Fibroblast of lung (primary cell): ENCODE results near the gene ZBTB8A. TPM values are rescaled to one million over a fixed set of nuclear protein-coding genes. Genes with fewer than 3 reads are reported as not detected.

Source experiments
- DNase-seq, 2 donors: peaks; one replicate each; pipeline versions ENCODE4 v3.0.0 to v3.0.0-alpha.2; 2010; ENCODE audit warnings: low read depth in 2 of 2
- H2AFZ ChIP-seq: 2 replicates; pipeline ENCODE4 v1.5.1; 2012; ENCODE audit warnings: low read length, control low read depth, inconsistent platforms
- H3K27ac ChIP-seq: 2 replicates; pipeline ENCODE4 v1.5.1; 2011; ENCODE audit warnings: low read length, control low read depth; ENCODE audit not compliant: insufficient read depth
- H3K27me3 ChIP-seq: 2 replicates; pipeline ENCODE4 v1.5.1; 2011; ENCODE audit warnings: mild to moderate bottlenecking, low read length; ENCODE audit not compliant: control insufficient read depth, insufficient read depth
- H3K36me3 ChIP-seq: 2 replicates; pipeline ENCODE4 v1.5.1; 2011; ENCODE audit warnings: low read length; ENCODE audit not compliant: control insufficient read depth, insufficient read depth
- H3K4me1 ChIP-seq: 2 replicates; pipeline ENCODE4 v1.5.1; 2011; ENCODE audit warnings: low read length; ENCODE audit not compliant: control insufficient read depth, insufficient read depth; ENCODE audit errors: extremely low read depth
- H3K4me2 ChIP-seq: 2 replicates; pipeline ENCODE4 v1.5.1; 2011; ENCODE audit warnings: low read length, control low read depth; ENCODE audit not compliant: insufficient read depth; ENCODE audit errors: extremely low read depth
- H3K4me3 ChIP-seq, 4 experiments: fragments of 200-600 bp in 1 of 4; sonication (generic) in 1 of 4; replicated peaks in 1 of 4; 2 replicates each; pipeline ENCODE4 v1.5.1; 2011 to 2016; ENCODE audit warnings: low read length in 4 of 4, low read depth in 3 of 4, mild to moderate bottlenecking in 3 of 4, control low read depth in 2 of 4, inconsistent platforms in 1 of 4, mixed read lengths in 1 of 4; ENCODE audit not compliant: insufficient read depth in 1 of 4; ENCODE audit errors: control extremely low read depth in 1 of 4
- H3K79me2 ChIP-seq: 2 replicates; pipeline ENCODE4 v1.5.1; 2012; ENCODE audit warnings: mild to moderate bottlenecking, low read length, inconsistent platforms; ENCODE audit not compliant: control insufficient read depth, insufficient read depth
- H3K9ac ChIP-seq: 2 replicates; pipeline ENCODE4 v1.5.1; 2011; ENCODE audit warnings: mild to moderate bottlenecking, low read length, control low read depth; ENCODE audit not compliant: insufficient read depth
- H3K9me3 ChIP-seq: 2 replicates; pipeline ENCODE4 v1.5.1; 2012; ENCODE audit warnings: low read depth, low read length; ENCODE audit not compliant: control insufficient read depth, insufficient read depth
- H4K20me1 ChIP-seq: 2 replicates; pipeline ENCODE4 v1.5.1; 2011; ENCODE audit warnings: low read length; ENCODE audit not compliant: control insufficient read depth, insufficient read depth; ENCODE audit errors: extremely low read depth
- EZH2 ChIP-seq: IDR thresholded peaks from 2 replicates; pipeline ENCODE4 v1.5.1; 2012; ENCODE audit warnings: low read length, control low read depth, mild to moderate bottlenecking; ENCODE audit errors: missing control alignments
- polyA plus RNA-seq, 2 donors: library from polyadenylated mRNA; depleted of rRNA in 1 of 2; stranded (reverse) in 1 of 2; unstranded in 1 of 2; fragments of >200 nt; gene quantifications; 2 replicates each; pipeline ENCODE4 v1.2.1, GENCODE V29; 2011 to 2012; ENCODE audit warnings: missing spikeins in 1 of 2
- total RNA-seq: library from RNA; depleted of rRNA; stranded (reverse); fragments of >200 nt; gene quantifications from 2 replicates; pipeline ENCODE4 v1.2.1, GENCODE V29; 2014
- TF ChIP-seq, protein P1 (sequence below), 2 donors: IDR thresholded peaks in 1 of 2; conservative IDR thresholded peaks in 1 of 2; 1 replicate in 1 of 2; 2 replicates in 1 of 2; pipeline ENCODE4 v1.5.1; 2011 to 2012; ENCODE audit warnings: low read length in 2 of 2, control low read depth in 1 of 2, inconsistent platforms in 1 of 2, low read depth in 1 of 2, mild to moderate bottlenecking in 1 of 2

The ZBTB8A gene
- total and polyA plus RNA-seq, 2 donors (not counting 1 experiment from before 2014, with no cell fraction given) = 5.9 to 6.9 TPM

DNA sequence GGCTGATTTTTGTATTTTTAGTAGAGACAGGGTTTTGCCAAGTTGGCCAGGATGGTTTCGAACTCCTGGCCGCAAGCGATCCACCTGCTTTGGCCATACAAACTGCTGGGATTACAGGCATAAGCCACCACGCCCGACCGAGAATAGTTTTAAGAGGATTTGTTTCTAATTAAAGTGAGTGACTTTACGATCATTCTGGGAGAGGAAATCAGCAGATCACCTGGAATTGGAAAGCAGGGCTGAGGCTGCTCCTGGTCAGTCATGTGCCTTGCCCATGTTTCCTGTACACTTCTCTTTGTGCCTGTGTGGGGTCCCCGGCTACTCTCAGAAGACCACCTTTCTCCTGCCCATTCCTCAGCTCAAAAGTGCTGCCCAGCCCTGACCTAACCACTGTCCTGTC lies 40.5 kb upstream of the ZBTB8A start:
- Histone ChIP-seq H3K79me2 (no peaks in the 10 kb centered on the region), H3K9me3 (no peaks in the 10 kb centered on the region), H3K27ac (no peak overlapping the region), H3K27me3 (no peaks in the 10 kb centered on the region), H3K36me3 (no peaks in the 10 kb centered on the region), H4K20me1 (no peaks in the 10 kb centered on the region), H3K4me1 (no peaks in the 10 kb centered on the region), H3K4me2 (no peak overlapping the region), H3K4me3 (no peak overlapping the region), H3K9ac (no peak overlapping the region), H2AFZ (no peak overlapping the region)
- TF ChIP-seq EZH2 = no peak
- TF ChIP-seq, protein P1, sequence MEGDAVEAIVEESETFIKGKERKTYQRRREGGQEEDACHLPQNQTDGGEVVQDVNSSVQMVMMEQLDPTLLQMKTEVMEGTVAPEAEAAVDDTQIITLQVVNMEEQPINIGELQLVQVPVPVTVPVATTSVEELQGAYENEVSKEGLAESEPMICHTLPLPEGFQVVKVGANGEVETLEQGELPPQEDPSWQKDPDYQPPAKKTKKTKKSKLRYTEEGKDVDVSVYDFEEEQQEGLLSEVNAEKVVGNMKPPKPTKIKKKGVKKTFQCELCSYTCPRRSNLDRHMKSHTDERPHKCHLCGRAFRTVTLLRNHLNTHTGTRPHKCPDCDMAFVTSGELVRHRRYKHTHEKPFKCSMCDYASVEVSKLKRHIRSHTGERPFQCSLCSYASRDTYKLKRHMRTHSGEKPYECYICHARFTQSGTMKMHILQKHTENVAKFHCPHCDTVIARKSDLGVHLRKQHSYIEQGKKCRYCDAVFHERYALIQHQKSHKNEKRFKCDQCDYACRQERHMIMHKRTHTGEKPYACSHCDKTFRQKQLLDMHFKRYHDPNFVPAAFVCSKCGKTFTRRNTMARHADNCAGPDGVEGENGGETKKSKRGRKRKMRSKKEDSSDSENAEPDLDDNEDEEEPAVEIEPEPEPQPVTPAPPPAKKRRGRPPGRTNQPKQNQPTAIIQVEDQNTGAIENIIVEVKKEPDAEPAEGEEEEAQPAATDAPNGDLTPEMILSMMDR (conservative IDR thresholded peaks at IDR 0.05 in 1 of 2, IDR thresholded peaks at IDR 0.05 in 1 of 2; ENCODE audit: low read depth in 1 of 2, low read length in 2 of 2) = no peak
- no peak for DNase-seq

DNA sequence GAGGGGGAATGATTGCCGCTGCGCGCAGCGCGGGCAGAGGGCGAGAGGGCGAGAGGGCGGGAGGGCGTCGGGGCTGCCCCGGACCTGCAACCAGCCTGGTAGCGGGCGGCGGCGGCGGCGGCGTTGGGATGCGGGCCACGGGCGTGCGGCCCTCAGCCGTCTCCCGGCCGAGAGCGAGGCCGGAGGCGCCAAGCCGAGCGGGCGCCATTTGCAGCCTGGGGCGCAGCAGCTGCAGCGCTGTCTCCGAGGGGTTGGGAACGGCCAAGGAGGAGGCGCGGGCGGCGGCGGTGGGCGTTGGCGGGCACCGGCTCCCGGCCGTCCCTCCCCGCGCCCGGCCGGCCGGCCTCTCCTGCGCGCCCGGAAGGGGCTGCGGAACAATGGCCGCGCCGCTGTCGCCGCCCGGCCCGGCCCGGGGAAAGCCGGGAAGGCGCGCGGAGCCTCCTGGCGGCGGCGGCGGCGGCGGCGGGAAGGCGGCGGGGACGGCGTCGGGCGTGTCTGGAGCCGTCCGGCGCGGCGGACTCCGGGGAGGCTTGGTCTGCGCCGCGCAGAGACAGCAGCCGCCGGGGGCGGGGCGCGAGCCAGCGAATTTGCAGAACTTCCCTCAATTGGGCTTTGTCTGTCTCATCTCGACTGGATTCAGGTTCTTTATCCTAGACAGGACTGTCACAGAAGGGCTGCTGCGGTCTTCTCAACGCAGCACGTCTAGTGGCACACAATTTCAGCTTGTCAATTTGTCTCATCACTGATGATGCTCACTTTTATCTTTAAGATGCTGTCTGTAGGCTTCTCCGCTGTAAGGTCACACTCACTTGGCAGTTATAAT lies 38.6 kb upstream of the ZBTB8A start:
- H3K36me3 ChIP-seq = no peaks in the 10 kb centered on the region
- no peaks in the 10 kb centered on the region for H3K4me1 ChIP-seq
- no peaks in the 10 kb centered on the region for H3K27me3 ChIP-seq
- peak overlapping the region; percentile 47 to 79 (median 60) for H3K4me3 ChIP-seq
- H3K4me2 ChIP-seq = peak overlapping the region; percentile 88
- no peak for TF ChIP-seq EZH2
- TF ChIP-seq, protein P1 (conservative IDR thresholded peaks at IDR 0.05 in 1 of 2, IDR thresholded peaks at IDR 0.05 in 1 of 2; ENCODE audit: low read depth in 1 of 2, low read length in 2 of 2) = no peak
- DNase-seq = peak; percentile 49 to 58
- peak overlapping the region; percentile 77 for H3K9ac ChIP-seq
- peak overlapping the region; percentile 98 for H2AFZ ChIP-seq
- no peaks in the 10 kb centered on the region for H3K79me2 ChIP-seq
- no peaks in the 10 kb centered on the region for H4K20me1 ChIP-seq
- H3K9me3 ChIP-seq = no peaks in the 10 kb centered on the region
- H3K27ac ChIP-seq = peak overlapping the region; percentile 27

DNA sequence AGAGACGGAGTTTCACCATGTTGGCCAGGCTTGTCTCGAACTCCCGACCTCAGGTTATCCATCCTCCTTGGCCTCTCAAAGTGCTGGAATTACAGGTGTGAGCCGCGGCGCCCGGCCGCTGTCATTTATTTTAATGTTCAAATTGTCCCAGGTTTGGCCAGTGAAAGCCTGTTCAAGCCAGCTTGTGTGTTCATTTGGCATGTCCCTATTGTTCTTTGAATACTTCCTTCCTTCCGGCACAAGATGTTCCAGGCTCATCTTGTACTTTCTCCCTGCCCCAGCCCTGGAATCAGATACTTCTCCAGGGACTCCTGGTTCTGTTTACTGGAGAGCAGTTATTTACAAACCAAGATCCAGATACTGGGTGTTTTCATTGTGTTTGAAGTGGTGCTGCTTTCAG lies 37.4 kb upstream of the ZBTB8A start:
- TF ChIP-seq, protein P1 (conservative IDR thresholded peaks at IDR 0.05 in 1 of 2, IDR thresholded peaks at IDR 0.05 in 1 of 2; ENCODE audit: low read depth in 1 of 2, low read length in 2 of 2) = no peak
- no peak for TF ChIP-seq EZH2
- no peak overlapping the region for H3K4me3 ChIP-seq
- no peaks in the 10 kb centered on the region for H3K4me1 ChIP-seq
- no peaks in the 10 kb centered on the region for H4K20me1 ChIP-seq
- H3K4me2 ChIP-seq = no peak overlapping the region
- H2AFZ ChIP-seq = no peak overlapping the region
- no peaks in the 10 kb centered on the region for H3K9me3 ChIP-seq
- H3K27me3 ChIP-seq = no peaks in the 10 kb centered on the region
- no peak overlapping the region for H3K9ac ChIP-seq
- H3K79me2 ChIP-seq = no peaks in the 10 kb centered on the region
- no peak overlapping the region for H3K27ac ChIP-seq
- no peak for DNase-seq
- H3K36me3 ChIP-seq = no peaks in the 10 kb centered on the region
